GOT3 (cell line): ENCODE data around the gene SUPT3H.
"Not testable (repeated sequence)": the region's sequence is repeated elsewhere in the genome, so short reads cannot be mapped to it uniquely, and the experiment has no call there.

Source experiments
- DNase-seq: peaks from one replicate; lab custom pipeline; 2025; ENCODE audit warnings: mixed read lengths; lab: John Stamatoyannopoulos, UW

SUPT3H gene

GRCh38 chr6:45323656-45324224 lies 54.0 kb downstream of the SUPT3H start:
- DNase-seq, result no peak

GRCh38 chr6:45320349-45320748 lies 57.4 kb downstream of the SUPT3H start:
- no peak for DNase-seq

- DNase-seq, result no peak
These were observed 63.6 kb downstream of the SUPT3H start for GRCh38 chr6:45314146-45314545.

GRCh38 chr6:45310118-45310788 lies 67.5 kb downstream of the SUPT3H start:
- DNase-seq, result no peak

GRCh38 chr6:45305546-45305945 lies 72.2 kb downstream of the SUPT3H start:
- DNase-seq, result no peak

GRCh38 chr6:45302832-45303231 lies 74.9 kb downstream of the SUPT3H start:
- DNase-seq, result no peak

- no peak for DNase-seq
These were observed 76.2 kb downstream of the SUPT3H start for GRCh38 chr6:45301348-45302142.

- no peak for DNase-seq
These were observed 77.0 kb downstream of the SUPT3H start for GRCh38 chr6:45300736-45301135.

GRCh38 chr6:45299096-45299581 lies 78.6 kb downstream of the SUPT3H start:
- DNase-seq, result no peak

GRCh38 chr6:45297320-45297719 lies 80.4 kb downstream of the SUPT3H start:
- DNase-seq, result no peak

GRCh38 chr6:45294065-45294701 lies 83.6 kb downstream of the SUPT3H start:
- not testable (repeated sequence) for DNase-seq

GRCh38 chr6:45293306-45293705 lies 84.4 kb downstream of the SUPT3H start:
- no peak for DNase-seq

GRCh38 chr6:45289751-45290514 lies 87.8 kb downstream of the SUPT3H start:
- no peak for DNase-seq

- DNase-seq, result not testable (repeated sequence)
These were observed 91.0 kb downstream of the SUPT3H start for GRCh38 chr6:45286707-45287106.

- DNase-seq, result no peak
These were observed 99.4 kb downstream of the SUPT3H start for GRCh38 chr6:45278367-45278766.

- not testable (repeated sequence) for DNase-seq
These were observed 100.0 kb downstream of the SUPT3H start for GRCh38 chr6:45277741-45278140.

GRCh38 chr6:45275358-45275757 lies 102.4 kb downstream of the SUPT3H start:
- DNase-seq, result no peak

- no peak for DNase-seq
These were observed 105.1 kb downstream of the SUPT3H start for GRCh38 chr6:45272626-45273025.

- no peak for DNase-seq
These were observed 112.5 kb downstream of the SUPT3H start for GRCh38 chr6:45265246-45265645.

GRCh38 chr6:45260696-45261095 lies 117.0 kb downstream of the SUPT3H start:
- DNase-seq, result no peak
